T-cell (primary cell): ENCODE results near the gene E2F7. TPM values are rescaled to one million over a fixed set of nuclear protein-coding genes. Genes with fewer than 3 reads are reported as not detected.

Experiments
- total RNA-seq, 35 experiments: library from RNA in 6 of 35; stranded (reverse) in 6 of 35; fragments of 120-200 nt in 1 of 35; gene quantifications; one replicate each; pipeline versions ENCODE4 v1.2.1 to v1.2.4 and lab custom pipeline; 2013 to 2026

Gene E2F7
- total RNA-seq, 5 donors from 2014 or later (not counting 1 experiment from before 2014, with no cell fraction given) = 0.13 to 0.66 (median 0.58) TPM

Other genes starting within 250 kb of the E2F7 start
- gene CSRP2, start 186.6 kb downstream of the E2F7 start, total RNA-seq = under 1 TPM in 2 of 5 donors, not detected in 3; 0.19 to 0.50 TPM